HG03520 (cell line): Measurements from ENCODE around the gene PEX11A.

ENCODE experiments used
- ATAC-seq: cut with Tn5 transposase; IDR thresholded peaks from one replicate; pipeline ENCODE4 v1.9.1; 2021; ENCODE audit warnings: mild to moderate bottlenecking, moderate library complexity; ENCODE audit not compliant: unreplicated experiment

PEX11A gene

DNA sequence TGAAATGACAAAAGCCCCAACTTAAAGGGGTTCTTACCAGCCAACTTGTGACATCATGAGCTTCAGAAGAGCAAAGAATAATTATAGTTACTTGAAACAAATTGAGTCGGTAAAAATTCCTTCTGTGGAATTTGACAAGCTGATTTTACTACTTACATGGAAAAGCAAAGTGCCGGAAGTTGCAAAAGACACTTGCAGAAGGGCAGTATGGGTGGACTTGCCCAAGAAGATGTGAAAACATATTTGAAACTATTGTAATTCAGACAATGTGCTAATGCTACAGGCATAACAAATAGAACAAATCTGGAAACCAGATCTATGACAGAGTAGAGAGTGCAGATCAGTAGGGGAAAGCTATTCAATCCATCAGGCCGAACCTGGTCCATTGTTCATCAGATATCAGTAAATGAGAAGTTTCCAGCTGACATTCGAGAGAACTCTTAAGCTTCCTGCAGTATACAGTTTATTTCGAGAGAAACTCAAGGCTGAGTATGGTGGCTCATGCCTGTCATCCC, 32.8 kb downstream of the PEX11A start:
- ATAC-seq: no peak

DNA sequence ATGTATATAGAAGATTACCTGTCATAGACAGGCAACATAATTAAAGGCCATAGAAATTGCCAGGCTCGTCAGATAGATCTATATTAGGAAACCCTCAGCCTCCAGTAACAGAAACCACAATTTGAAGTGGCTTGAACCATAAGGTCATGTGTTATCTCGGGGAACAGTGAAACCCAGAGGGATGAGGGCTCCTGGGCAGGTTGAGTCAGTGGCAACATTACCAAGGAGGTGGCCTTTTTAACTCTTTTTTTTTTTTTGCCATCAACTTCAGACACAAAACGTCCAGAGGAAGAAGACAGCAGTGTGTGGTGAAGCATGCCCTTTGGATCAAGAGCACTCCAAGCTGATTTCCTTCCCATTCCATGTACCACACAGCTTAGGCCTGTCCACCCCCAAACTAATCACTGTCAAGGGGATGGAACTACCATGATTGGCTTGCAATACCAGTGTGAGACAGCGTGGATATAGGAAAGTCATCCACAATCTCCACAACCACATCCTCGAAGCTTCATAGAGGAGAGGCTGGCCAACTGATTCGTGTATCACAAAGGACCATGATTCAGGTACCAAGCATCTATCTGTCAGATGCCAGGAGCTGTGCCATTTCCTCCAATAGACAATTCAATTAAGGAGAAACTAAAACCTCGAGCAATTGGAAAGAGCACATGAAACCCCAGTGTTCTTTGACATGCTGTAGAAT, 34.3 kb downstream of the PEX11A start:
- no peak for ATAC-seq

DNA sequence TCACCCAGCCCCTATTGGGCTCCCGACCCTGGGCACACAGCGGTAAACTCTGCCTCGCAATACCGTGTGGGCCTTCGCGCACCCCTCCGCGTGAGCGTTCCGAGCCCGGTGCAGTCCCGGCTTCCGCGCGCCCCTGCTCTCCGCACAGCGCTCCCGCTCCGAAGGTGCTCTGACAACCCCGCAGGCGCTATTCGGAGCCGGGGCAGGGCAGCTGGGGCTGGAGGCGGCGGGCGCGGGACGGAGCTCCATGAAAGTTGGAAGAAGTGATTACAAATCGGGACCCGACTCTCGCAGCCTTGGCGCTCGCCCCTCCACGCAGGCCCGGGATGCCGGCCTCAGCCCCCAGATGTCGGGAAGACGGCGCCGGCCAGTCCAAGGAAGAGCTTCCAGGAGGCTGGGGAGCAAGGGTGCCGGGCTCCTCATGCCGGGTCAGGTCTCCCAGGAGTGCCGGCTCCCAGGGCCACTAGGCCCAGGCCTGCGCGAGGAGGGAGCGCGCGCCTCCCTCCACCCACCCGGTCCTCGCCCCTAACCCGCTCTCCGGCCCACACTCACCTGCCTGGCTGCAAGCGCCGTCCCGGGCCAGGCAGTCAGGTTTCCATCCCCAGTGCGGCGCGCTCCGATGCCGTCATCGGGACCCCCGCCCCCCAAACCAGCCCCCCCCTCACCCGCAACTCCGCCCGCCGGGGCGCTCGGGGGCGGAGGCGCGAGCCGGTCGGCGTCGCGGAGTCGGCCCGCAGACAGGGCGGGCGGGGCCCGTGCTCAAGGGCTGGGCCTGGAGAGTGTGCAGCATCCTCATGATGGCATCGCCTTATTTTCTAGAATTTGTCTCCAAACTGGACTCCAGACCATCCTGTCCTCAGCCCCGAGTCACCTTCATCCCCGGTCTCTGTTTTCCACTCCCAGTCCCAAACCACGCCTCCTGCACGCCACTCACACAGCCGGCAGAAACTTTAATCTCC, 35.4 kb downstream of the PEX11A start, which contains the start of gene KIF7:
TSS of gene KIF7 (minus strand) at position 621 of the 959 bp plus-strand sequence. CDS start 2,537 bp downstream, outside the sequence.
- ATAC-seq: no peak

DNA sequence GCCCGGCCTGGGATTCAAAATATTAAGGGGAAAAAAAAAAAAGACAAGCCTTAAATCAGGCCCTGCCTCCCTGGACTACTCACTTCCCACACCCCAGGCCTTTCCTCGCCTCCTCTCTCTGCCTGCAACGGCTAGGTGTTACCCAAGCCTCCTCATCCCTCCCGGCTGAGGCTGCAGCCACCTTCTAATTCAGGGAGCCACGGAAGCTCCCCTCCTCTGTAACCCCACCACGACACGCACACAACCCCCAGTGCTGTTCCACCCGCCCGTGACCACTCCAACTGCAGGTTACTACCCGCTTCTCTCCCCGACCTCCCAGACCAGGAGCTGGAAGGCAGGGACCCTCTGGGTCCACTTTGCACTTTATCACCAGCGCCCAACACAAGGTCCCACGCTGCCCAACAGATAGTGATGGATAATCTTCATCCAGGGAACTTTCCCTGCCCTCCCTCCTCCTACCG, 36.2 kb downstream of the PEX11A start:
- ATAC-seq: no peak

DNA sequence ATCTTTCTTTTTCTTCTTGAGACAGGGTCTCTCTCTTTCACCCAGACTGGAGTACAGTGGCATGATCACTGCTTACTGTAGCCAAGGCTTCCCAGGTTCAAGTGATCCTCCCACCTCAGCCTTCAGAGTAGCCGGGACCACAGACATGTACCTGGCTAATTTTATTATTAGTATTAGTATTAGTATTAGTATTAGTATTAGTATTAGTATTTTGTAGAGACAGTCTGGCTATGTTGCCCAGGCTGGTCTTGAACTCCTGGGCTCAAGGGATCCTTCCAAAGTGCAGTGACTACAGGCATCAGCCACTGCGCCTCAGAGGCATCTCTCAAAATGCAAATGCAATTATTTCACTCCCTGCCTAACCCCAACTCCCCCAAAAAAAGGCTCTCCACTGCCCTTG, 37.0 kb downstream of the PEX11A start:
- ATAC-seq: no peak

DNA sequence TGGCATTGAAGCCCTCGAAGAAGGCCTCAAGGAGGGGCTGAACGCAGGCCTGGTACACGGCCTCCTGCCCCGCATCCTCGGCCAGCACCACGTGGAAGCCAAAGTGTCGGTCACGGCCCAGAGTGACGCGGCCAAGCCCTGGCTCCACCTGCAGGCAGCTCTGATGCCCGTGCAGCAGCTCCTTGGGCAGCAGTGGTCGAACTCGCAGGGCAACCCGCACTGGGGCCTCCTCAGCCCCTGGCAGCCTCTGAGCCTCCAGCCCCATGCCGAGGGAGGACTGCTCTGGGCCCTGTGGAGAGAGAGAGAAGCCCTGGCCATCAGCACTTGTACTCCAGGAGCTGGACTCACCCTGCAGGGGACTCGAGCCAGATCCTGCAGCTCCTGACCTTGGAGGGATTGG, 37.9 kb downstream of the PEX11A start:
- no peak for ATAC-seq

DNA sequence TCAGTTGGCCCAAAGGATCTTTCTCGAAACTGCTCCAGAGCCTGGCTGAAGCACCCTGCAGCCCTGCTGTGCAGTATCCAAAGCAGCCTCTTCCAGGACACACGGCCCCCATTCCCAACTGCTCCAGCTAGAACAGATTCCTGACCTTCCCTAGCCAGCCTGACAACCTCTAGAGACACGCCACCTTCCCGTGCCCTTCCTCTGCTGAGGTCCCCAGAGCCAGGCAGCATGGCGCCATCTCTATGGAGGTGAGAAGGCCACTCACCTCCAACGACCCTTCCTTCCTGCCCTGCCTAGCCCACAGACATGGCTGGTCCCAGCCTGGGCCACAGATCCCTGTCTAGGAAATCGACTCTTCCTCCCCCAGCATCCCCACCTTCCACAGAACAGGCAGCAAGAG, 38.4 kb downstream of the PEX11A start:
- ATAC-seq: no peak

DNA sequence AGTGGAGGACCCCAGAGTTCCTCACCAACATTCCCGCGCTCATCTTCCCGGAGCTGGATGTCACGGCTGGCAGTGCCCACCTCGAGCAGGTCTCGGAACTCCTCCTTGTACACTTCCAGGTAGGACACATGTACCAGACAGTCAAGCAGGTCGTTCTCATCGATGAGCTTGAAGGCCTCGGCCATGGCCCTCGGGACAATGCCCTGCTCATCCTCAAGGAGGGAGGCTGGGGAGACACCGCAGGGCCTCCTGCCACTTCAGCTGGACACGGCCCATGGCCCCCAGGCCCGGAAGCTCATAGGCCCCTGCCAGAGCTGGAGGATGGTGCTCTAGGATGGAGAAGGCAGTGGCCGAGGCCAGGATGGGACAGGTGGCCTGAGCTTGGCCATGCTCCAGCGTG, 40.8 kb downstream of the PEX11A start:
- ATAC-seq: no peak

DNA sequence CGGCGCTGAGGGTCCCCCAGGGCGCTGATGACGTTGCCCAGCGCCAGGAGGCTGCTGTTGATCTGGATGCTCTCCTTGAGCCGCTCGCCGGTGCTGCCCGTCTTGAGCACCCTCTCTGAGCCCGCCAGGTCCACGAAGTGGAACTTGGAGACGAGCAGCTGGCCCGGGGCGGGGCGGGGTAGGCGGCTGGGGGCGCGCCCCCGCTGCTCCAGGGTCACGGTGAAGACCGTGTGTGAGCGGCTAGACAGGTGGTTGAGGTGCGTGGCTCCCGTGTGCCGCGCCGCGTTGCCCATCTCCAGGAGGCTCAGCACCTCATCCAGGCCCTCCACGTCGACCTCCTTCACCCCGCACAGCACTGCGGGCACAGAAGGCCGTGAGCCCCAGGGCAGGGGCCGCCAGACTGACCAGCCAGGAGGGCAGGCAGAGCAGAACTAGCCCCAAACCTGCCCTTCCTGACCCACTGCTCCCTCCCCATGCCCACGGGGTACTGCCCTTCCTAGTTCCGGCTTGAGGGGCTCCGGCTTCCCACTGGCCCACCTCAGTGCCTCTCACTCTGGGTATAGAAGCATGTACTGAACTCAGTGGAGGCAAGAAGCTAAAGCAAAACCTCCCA, 41.4 kb downstream of the PEX11A start:
- no peak for ATAC-seq

DNA sequence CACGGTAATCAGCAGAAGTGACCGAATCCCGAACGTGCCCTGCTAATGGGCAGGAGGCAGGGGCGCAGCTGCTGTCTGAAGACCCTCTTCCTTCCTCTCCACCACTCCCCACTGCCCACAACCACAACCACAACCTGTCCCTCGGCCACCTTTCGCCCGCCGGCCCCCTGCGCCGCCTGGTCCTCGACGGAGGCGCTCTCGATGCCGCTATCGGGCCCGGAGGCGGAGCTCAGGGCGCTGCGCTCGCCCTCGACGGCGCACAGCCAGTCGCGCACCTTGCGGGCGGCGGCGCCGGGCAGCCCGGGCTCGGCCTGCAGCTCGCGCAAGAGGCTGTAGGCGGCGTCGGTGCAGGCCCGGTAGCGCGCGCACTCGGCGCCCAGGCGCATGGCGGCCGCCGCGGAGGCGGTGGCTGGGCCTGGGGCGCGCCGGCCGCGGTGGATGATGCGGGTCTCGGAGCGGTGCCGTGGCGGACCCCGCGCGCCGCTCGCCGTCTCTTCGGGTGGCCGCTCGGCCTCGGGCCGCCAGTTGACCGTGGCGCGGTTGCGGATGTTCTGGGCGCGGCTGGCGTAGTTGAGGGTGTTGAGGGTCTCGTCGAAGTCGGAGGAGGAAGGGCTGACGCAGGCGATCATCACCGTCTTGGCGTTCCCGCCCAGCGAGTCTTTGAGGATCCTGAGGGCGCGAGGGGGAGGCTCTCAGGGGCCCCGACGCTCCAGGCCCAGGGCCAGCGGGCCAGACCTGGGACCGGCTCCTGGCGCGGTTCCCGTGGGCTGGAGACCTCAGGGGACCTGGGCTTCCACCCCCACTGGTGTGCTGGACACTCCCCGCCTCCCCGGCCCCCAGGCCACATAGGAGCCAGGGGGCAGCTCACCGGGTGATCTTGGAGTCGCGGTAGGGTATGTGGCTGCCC, 42.2 kb downstream of the PEX11A start:
- no peak for ATAC-seq

DNA sequence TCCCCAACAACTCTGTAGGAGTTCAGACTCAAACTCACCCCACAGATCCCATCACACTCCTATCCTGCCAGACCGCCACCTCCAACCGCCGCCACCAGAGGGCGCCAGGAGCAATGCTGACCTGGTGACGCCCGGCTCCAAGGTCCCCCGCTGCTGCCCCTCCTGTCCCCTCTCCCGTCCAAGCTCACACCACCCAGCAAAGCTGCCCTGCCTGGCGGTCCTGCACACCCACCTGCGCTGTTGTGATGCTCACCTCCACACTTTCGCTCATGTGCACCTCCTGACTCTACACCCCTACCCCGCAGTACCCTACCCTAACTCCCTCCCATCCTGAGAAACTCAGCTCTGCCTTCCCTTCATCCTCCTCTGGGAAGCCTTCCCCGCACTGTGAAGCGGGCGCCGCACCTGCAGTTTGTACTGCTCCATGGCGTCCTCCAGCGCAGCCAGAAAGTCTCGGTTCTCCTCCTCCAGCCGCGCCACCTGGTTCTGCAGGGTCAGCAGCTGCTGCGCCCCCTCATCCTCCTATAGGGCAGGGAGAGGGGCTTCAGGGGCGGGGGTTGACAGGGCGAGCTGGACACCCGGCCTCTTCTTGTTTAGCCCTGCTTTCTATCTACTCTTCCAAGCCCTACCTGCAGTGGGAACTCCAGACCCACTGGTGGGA, 43.2 kb downstream of the PEX11A start:
- ATAC-seq: no peak

DNA sequence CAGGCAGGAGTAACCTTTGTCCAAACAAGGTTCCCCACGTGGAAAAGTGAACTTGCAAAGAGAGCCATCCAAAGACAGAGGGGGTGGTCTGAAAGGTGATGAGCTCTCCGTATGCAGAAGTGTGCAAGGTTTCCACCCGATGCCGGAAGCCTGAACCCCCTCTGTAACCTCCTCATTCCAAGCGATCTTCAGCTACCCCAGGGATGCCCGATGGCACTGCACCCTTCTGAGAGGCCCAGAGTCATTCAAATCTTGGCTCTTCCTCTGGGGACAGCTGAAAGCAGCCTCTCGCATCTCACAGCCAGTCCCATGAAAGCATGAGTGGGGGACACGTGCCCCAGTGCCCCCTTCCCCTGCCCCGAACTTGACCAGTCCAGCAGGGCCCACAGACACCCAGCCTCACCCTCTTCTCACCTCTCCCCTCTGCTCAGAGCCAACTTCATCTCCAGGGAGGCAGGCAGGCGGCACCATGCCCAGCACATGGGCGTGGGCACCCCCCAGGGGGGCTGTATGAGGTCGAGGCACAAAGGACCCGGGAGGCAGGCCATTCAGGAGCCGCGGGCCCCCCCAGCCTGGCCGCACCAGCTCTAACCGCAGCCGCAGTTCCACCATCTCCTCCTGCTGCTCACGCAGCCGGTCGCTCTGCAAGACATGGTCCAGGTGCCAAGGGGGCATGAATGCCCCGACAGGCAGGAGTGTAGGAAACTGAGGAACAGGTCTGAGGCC, 44.0 kb downstream of the PEX11A start:
- ATAC-seq: no peak

DNA sequence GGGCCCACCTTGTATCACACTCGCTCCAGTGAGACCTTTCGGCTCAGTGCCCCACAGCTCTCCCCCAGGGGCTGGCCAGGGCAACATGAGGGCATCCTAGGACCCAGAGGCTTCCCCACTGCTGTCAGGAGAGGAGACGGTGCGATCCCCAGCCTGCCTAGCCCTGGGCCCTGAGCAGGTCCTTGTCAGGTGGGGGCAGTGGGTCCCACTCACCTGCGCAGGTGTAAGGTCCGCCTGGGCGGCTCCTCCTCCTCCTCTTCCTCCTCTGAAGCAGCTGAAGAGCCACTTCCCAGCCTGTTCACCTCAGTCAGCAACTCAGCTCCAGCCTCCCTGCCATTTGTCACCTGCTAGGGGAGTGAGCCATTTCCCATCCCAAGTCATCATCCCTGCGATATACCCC, 44.9 kb downstream of the PEX11A start:
- ATAC-seq: no peak

DNA sequence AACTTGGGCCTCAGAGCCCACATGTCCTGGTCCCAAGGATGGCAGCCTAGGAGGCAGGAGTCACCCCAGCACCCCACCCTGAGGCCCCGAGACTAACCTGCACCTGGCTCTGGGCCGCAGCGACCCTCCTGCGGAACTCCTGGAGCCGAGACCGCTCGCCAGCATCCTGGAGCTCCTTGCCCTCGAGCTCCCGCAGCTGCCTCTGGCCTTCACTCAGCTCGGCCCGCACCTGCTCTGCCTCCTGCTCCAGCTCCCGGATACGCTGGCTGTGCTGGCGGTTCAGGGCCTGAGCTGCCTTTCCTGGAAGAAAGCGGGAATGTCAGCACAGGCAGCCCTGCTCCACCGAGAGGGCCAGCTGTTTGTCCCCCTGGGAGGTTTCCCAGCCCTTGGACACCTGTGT, 48.4 kb downstream of the PEX11A start:
- ATAC-seq: no peak

DNA sequence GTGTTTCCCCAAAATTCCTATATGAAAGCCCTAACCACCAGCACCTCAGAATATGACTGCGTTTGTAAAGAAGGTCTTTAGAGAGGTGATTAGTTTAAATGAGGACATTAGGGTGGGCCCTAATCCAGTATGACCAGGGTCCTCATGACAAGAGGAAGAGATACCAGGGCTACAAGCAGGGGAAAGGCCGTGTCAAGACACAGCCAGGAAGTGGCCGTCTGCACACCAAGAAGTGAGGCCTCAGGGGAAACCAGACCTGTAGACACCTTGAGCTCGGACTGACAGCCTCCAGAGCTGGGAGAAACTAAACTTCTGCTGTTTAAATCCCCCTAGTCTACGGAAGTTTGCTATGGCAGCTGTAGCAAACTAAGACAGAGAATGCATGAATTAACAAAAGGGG, 49.5 kb downstream of the PEX11A start:
- no peak for ATAC-seq

DNA sequence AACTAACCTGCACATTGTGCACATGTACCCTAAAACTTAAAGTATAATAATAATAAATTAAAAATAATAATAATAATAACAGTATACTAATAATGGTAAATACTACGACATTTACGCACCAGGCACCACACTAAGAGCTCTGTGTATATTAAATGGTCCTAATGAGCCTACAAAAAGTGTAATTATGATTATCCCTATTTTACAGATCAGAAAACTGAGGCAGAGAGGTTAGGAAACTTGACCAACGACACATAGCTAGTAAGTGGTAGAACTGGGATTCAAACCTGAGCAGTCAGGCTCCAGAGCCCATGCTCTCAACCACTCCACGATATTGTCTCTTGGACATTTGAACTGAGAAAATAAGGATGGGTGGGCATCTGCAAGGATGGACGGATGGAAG, 50.3 kb downstream of the PEX11A start:
- no peak for ATAC-seq

DNA sequence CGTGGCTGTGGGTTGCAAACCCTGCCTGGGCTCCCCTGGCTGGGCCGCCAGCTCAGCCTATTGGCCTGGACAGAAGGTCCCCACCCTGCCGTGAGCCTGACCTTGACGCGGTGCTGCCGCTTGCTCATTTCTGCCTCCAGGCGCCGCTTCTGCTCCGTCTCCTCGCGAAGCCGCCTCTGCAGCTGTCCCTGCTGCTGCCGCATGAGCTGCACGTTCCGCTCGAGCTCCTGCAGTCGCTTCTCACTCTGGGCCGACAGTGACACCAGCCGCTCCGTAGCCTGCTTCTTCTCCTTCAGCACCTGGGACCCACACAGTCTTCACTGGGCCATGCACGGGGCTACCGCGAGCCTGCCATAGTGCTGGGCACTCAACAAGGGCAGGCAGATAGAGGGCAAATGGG, 57.0 kb downstream of the PEX11A start:
- ATAC-seq: no peak

DNA sequence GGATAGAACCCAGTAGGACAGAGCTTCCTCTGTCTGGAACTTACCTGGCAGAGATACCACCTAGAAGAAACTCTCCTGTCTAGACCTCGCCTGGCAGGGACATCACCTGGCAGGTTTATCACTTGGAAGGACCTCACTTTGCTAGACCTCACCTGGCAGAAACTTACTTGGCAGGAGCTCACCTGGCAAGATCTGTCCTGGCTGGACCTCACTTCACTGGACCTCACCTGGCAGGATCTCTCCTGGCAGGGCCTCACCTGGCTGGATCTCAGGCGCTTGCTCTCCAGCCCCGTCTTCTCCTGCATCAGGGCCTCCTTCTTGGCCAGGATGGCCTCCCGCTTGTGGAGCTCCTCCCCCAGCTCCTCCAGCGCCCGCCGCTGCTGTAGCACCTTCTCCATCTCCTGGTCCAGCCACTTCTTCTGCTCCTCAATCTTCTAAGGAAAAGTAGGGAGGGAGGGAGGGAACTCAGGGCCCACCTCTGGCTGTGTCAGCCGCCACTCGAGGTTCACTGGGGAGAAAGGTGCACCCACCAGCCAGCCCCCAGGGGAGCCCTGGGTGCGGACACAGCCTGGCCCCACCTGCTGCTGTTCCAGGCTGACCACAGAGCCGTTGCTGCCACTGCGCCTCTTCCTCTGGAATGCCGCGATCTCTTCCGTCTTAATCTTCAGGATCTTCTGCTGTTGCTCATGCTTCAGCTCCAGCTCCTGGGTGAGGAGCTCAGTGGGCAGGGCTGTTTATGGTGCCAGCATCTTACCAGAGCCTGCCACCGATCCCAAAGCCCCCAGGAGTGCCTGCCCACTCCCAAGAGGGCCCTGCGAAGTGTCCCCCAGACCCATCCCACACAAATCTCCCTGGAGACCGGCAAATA, 57.8 kb downstream of the PEX11A start:
- ATAC-seq: no peak
